GM12873 (cell line): Measurements from ENCODE around the gene DDX28.
"Not testable (repeated sequence)": the region's sequence is repeated elsewhere in the genome, so short reads cannot be mapped to it uniquely, and the experiment has no call there.

Source experiments
- TF ChIP-seq, protein P1 (sequence below): IDR thresholded peaks from 2 replicates; pipeline ENCODE4 v1.5.1; 2012; ENCODE audit warnings: low read depth, mild to moderate bottlenecking, moderate library complexity, low read length, control low read depth; ENCODE audit not compliant: insufficient read depth; ENCODE audit errors: missing control alignments

The DDX28 gene

GRCh38 chr16:67999985-68000384, 23.0 kb downstream of the DDX28 start:
- TF ChIP-seq, protein P1, sequence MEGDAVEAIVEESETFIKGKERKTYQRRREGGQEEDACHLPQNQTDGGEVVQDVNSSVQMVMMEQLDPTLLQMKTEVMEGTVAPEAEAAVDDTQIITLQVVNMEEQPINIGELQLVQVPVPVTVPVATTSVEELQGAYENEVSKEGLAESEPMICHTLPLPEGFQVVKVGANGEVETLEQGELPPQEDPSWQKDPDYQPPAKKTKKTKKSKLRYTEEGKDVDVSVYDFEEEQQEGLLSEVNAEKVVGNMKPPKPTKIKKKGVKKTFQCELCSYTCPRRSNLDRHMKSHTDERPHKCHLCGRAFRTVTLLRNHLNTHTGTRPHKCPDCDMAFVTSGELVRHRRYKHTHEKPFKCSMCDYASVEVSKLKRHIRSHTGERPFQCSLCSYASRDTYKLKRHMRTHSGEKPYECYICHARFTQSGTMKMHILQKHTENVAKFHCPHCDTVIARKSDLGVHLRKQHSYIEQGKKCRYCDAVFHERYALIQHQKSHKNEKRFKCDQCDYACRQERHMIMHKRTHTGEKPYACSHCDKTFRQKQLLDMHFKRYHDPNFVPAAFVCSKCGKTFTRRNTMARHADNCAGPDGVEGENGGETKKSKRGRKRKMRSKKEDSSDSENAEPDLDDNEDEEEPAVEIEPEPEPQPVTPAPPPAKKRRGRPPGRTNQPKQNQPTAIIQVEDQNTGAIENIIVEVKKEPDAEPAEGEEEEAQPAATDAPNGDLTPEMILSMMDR: no peak

GRCh38 chr16:67998779-67999688, 24.0 kb downstream of the DDX28 start, which contains the start of gene DPEP2:
DPEP2 (minus strand) TSS chr16:67999484; CDS start chr16:67993212, 6,272 bp downstream.
- TF ChIP-seq, protein P1: not testable (repeated sequence)

- TF ChIP-seq, protein P1: no peak
Measured at GRCh38 chr16:67996666-67997065, 26.4 kb downstream of the DDX28 start.

GRCh38 chr16:67995423-67995822, 27.6 kb downstream of the DDX28 start:
- TF ChIP-seq, protein P1: no peak

DNA sequence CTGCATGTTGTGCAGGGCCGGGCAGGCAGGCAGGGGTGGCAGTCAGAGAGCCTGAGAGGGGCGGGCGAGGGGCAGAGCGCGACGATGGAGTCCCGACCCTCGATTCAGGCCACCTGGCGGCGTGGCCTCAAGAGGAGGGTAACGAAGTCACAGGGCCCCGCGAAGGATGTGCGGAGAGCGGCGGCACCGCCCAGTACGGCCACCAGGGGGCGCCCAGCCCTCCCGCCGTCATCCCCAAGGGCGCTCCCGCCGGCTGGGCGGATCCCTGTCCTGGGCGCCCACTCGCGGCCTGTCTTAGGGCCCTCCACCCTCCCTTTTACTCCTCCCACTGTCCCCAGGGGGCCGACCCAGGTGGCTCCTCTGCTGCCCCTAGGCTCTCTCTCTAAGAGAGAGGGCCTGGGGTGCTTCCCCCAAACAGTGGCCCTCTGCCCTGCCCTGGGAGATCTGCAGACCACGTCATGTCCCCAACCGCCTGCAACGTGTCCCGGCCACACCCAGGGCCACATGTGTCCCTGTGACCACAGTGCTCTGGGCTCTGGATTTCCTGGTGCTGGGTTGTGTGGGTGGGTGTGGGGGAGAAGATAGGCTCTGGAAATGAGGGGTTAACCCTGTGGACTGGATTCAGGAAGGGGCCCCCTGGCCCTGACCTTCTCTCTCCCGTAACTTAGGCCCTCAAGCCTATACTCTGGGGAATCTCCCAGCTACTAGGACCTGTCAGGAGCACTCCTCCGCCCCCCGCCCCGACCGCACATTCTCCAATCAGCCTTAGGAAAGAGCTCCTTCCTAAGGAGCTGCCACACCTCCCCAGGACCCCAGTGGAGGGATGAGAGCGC, 29.6 kb downstream of the DDX28 start:
- TF ChIP-seq, protein P1: peak; percentile 97

DNA sequence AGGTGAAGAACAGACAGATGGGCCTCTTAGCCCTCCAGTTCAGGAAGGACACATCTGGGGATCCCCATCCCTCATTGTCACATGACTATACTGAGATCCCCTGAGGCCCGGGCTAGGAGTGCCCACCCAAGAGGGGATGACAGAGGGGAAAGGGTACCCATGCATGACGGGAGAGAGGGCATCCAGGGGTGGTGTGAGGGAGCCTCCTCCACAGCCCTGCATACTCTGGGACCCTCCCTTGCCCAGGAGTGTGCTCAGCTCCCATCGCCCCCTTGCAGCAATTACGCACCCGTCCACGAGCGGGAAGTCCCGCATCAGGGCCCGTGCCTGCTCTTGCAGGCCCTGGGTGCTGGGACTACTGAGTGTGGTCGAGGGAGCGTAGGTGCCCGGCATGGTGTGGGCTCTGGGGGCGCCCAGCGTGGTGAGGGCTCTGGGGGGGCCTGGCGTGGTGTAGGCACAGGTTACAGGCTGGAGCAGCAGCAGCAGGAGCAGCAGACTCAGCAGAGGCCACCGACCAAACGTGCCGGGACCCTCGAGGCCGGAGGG, 30.3 kb downstream of the DDX28 start:
- TF ChIP-seq, protein P1: no peak

- TF ChIP-seq, protein P1: no peak
Measured at GRCh38 chr16:67990018-67990386, 33.0 kb downstream of the DDX28 start.
